B cell (primary cell): Measurements from ENCODE around the gene CNTNAP2. TPM values are rescaled to one million over a fixed set of nuclear protein-coding genes. Genes with fewer than 3 reads are reported as not detected.

Source experiments
- ATAC-seq: fragments of 200-7000 bp; cut with Tn5 transposase; one replicate; pipeline ENCODE4 v1.10.0; 2021; ENCODE audit warnings: low read depth, mild to moderate bottlenecking, moderate number of reproducible peaks, moderate library complexity
- CTCF ChIA-PET: fragments of 350-600 bp; sonication (Branson Sonifier 250); formaldehyde crosslinking; loops from one replicate; lab custom pipeline; 2021; ENCODE audit warnings: antibody characterized with exemption, inconsistent platforms; lab: Charles Lee
- POLR2A ChIA-PET: fragments of 350-600 bp; sonication (Branson Sonifier 250); formaldehyde crosslinking; loops from one replicate; lab custom pipeline; 2021; ENCODE audit warnings: antibody characterized with exemption; lab: Charles Lee
- DNase-seq: peaks from one replicate; pipeline ENCODE4 v3.0.0; 2013
- H2AFZ ChIP-seq: 2 replicates; pipeline ENCODE4 v1.6.1; 2012; ENCODE audit warnings: mild to moderate bottlenecking, low read depth, low read length; ENCODE audit not compliant: insufficient read depth, poor library complexity, severe bottlenecking
- H3K27ac ChIP-seq, 2 donors: 1 replicate in 1 of 2; 2 replicates in 1 of 2; pipeline ENCODE4 v1.5.1; 2012 to 2013; ENCODE audit warnings: low read length in 2 of 2, mild to moderate bottlenecking in 2 of 2, moderate library complexity in 1 of 2
- H3K27me3 ChIP-seq, 4 experiments: fragments of 200-600 bp in 1 of 4; sonication (generic) in 1 of 4; replicated peaks in 1 of 4; 1 replicate in 2 of 4; 2 replicates in 2 of 4; pipeline versions ENCODE4 v1.6.1 to v1.7.0; 2013 to 2016; ENCODE audit warnings: low read length in 3 of 4, mild to moderate bottlenecking in 2 of 4, mixed read lengths in 1 of 4, moderate library complexity in 1 of 4; ENCODE audit not compliant: insufficient read depth in 4 of 4, control insufficient read depth in 3 of 4; ENCODE audit errors: control extremely low read depth in 1 of 4
- H3K36me3 ChIP-seq, 2 experiments: replicated peaks in 1 of 2; 1 replicate in 1 of 2; 2 replicates in 1 of 2; pipeline versions ENCODE4 v1.6.1 to v1.7.1; 2013; ENCODE audit warnings: low read length in 1 of 2; ENCODE audit not compliant: insufficient read depth in 2 of 2, control insufficient read depth in 1 of 2; ENCODE audit errors: control extremely low read depth in 1 of 2, extremely low read depth in 1 of 2
- H3K4me1 ChIP-seq, 2 donors: fragments of 200-600 bp in 1 of 2; sonication (generic) in 1 of 2; 1 replicate in 1 of 2; 2 replicates in 1 of 2; pipeline versions ENCODE4 v1.5.1 to v1.6.1; 2013 to 2017; ENCODE audit warnings: low read length in 2 of 2; ENCODE audit not compliant: control insufficient read depth in 2 of 2, insufficient read depth in 2 of 2
- H3K4me2 ChIP-seq: replicated peaks from 2 replicates; pipeline ENCODE3; 2012; ENCODE audit warnings: mild to moderate bottlenecking, low read depth, low read length; ENCODE audit not compliant: poor library complexity, severe bottlenecking
- H3K4me3 ChIP-seq, 5 experiments: fragments of 200-600 bp in 1 of 5; sonication (generic) in 1 of 5; 1 replicate in 3 of 5; 2 replicates in 2 of 5; pipeline versions ENCODE4 v1.5.1 to v1.7.0; 2011 to 2016; ENCODE audit warnings: low read length in 4 of 5, mild to moderate bottlenecking in 4 of 5, low read depth in 2 of 5, control low read depth in 1 of 5, moderate library complexity in 1 of 5; ENCODE audit not compliant: insufficient read depth in 1 of 5; ENCODE audit errors: control extremely low read depth in 1 of 5, extremely low read depth in 1 of 5
- H3K79me2 ChIP-seq: fragments of 200-600 bp; sonication (generic); one replicate; pipeline ENCODE4 v1.6.0; 2016; ENCODE audit warnings: low read length; ENCODE audit not compliant: control insufficient read depth, insufficient read depth
- H3K9ac ChIP-seq: fragments of 200-600 bp; sonication (generic); 2 replicates; pipeline ENCODE4 v1.6.1; 2017; ENCODE audit warnings: mild to moderate bottlenecking, low read length, moderate library complexity
- H3K9me3 ChIP-seq, 3 donors: one replicate each; pipeline versions ENCODE4 v1.6.1 to v1.7.1; 2013; ENCODE audit warnings: low read length in 2 of 3; ENCODE audit not compliant: control insufficient read depth in 2 of 3, insufficient read depth in 1 of 3; ENCODE audit errors: control extremely low read depth in 1 of 3
- H4K20me1 ChIP-seq: 2 replicates; pipeline ENCODE4 v1.6.0; 2012; ENCODE audit warnings: mild to moderate bottlenecking, low read length; ENCODE audit not compliant: insufficient read depth, control insufficient read depth, poor library complexity, severe bottlenecking
- H3K27ac Mint-ChIP-seq: one replicate; pipeline ENCODE4 v1.8.0; 2021; ENCODE audit warnings: mixed read lengths
- H3K27me3 Mint-ChIP-seq: one replicate; pipeline ENCODE4 v1.8.0; 2021; ENCODE audit warnings: mixed read lengths
- H3K4me1 Mint-ChIP-seq: one replicate; pipeline ENCODE4 v1.8.0; 2021; ENCODE audit warnings: mixed read lengths
- H3K4me3 Mint-ChIP-seq: one replicate; pipeline ENCODE4 v1.8.0; 2021; ENCODE audit warnings: mixed read lengths
- H3K9me3 Mint-ChIP-seq: one replicate; pipeline ENCODE4 v1.8.0; 2022; ENCODE audit warnings: mixed read lengths; ENCODE audit not compliant: insufficient read depth
- CTCF ChIP-seq: fragments of 200-600 bp; IDR thresholded peaks from one replicate; pipeline ENCODE4 v1.8.0; 2022; ENCODE audit warnings: antibody characterized with exemption, mild to moderate bottlenecking
- EZH2 ChIP-seq: IDR thresholded peaks from 2 replicates; pipeline ENCODE4 v1.6.1; 2012; ENCODE audit warnings: borderline replicate concordance, low read depth, mild to moderate bottlenecking, moderate library complexity, low read length; ENCODE audit not compliant: insufficient read depth, poor library complexity, severe bottlenecking
- WGBS: methylation state at CpG from one replicate; pipeline ENCODE4 v1.1.5; 2013; ENCODE audit warnings: missing lambda C conversion rate; ENCODE audit not compliant: insufficient coverage; 5-methylcytosine and 5-hydroxymethylcytosine counted together
- intact Hi-C: fragments of 100-400 bp; cut with micrococcal nuclease; formaldehyde crosslinking; loops from one replicate; pipeline ENCODE4 v1.10.0; 2022
- polyA plus RNA-seq: library from polyadenylated mRNA; depleted of rRNA; stranded (reverse); fragments of >200 nt; gene quantifications from 2 replicates; pipeline ENCODE4 v1.2.3, GENCODE V29; 2012
- total RNA-seq, 2 donors: library from RNA; stranded (reverse); fragments of 120-200 nt in 1 of 2; gene quantifications; 1 replicate in 1 of 2; 2 replicates in 1 of 2; pipeline versions ENCODE4 v1.2.3 to v1.2.4, GENCODE V29; 2013 to 2022

CNTNAP2 gene
- total and polyA plus RNA-seq, 2 donors (not counting 1 experiment from before 2014, with no cell fraction given), result 7.4 to 16.6 TPM

GRCh38 chr7:147636553-147636952 lies 1520.0 kb downstream of the CNTNAP2 start:
- H3K36me3 ChIP-seq, result no peaks in the 10 kb centered on the region
- H4K20me1 ChIP-seq, result no peaks in the 10 kb centered on the region
- CTCF ChIA-PET, result no interaction called here
- 92% methylated on average over 1 of the region's 2 CpGs for WGBS
- no peak overlapping the region for H3K4me3 ChIP-seq
- H2AFZ ChIP-seq, result no peak overlapping the region
- no peaks in the 10 kb centered on the region for H3K4me1 Mint-ChIP-seq
- H3K27ac ChIP-seq, result no peak overlapping the region
- TF ChIP-seq EZH2, result no peak
- no peak for TF ChIP-seq CTCF
- intact Hi-C loops, result no loop called here
- no peaks in the 10 kb centered on the region for H3K27me3 Mint-ChIP-seq
- peaks cover 0 to 9% (median 0%) of the 10 kb centered on the region in 3 donors for H3K9me3 ChIP-seq
- no peak overlapping the region for H3K27ac Mint-ChIP-seq
- H3K27me3 ChIP-seq, result no peaks in the 10 kb centered on the region
- H3K4me3 Mint-ChIP-seq, result no peak overlapping the region
- POLR2A ChIA-PET, result no interaction called here
- H3K9ac ChIP-seq, result no peak overlapping the region
- DNase-seq, result no peak
- peaks cover 7% of the 10 kb centered on the region for H3K9me3 Mint-ChIP-seq
- H3K79me2 ChIP-seq, result no peaks in the 10 kb centered on the region
- H3K4me2 ChIP-seq, result no peak overlapping the region
- H3K4me1 ChIP-seq, result no peaks in the 10 kb centered on the region
- ATAC-seq, result no peak

GRCh38 chr7:147638566-147638965 lies 1522.0 kb downstream of the CNTNAP2 start:
- ATAC-seq, result no peak

More at GRCh38 chr7:147638566-147638965, 1522.0 kb downstream of the CNTNAP2 start:
- Mint-ChIP-seq H3K4me3 (no peak overlapping the region), H3K27me3 (no peaks in the 10 kb centered on the region), H3K9me3 (peaks cover 4% of the 10 kb centered on the region), H3K27ac (no peak overlapping the region), H3K4me1 (no peaks in the 10 kb centered on the region)
- Histone ChIP-seq H3K4me3 (no peak overlapping the region), H3K27ac (no peak overlapping the region), H3K79me2 (no peaks in the 10 kb centered on the region), H3K36me3 (no peaks in the 10 kb centered on the region), H3K4me1 (no peaks in the 10 kb centered on the region), H3K27me3 (no peaks in the 10 kb centered on the region), H2AFZ (no peak overlapping the region), H3K9ac (no peak overlapping the region), H4K20me1 (no peaks in the 10 kb centered on the region), H3K9me3 (peaks cover 0 to 6% (median 0%) of the 10 kb centered on the region in 3 donors), H3K4me2 (no peak overlapping the region)
- no peak for DNase-seq
- intact Hi-C loops, result no loop called here
- no peak for TF ChIP-seq EZH2
- no peak for TF ChIP-seq CTCF
- ChIA-PET POLR2A (no interaction called here), CTCF (no interaction called here)
